Trophoblast cell (in vitro differentiated cells and primary cell): ENCODE results near the gene KCTD13.

ENCODE experiments used
- DNase-seq, 2 donors: peaks; one replicate each; pipeline ENCODE4 v3.0.0-alpha.2; 2016
- H2AFZ ChIP-seq: 2 replicates; pipeline ENCODE4 v1.6.1; 2013; ENCODE audit warnings: low read length, moderate library complexity, mild to moderate bottlenecking; ENCODE audit not compliant: insufficient read depth, poor library complexity
- H2AK5ac ChIP-seq: 2 replicates; pipeline ENCODE4 v1.6.1; 2013; ENCODE audit warnings: mild to moderate bottlenecking, low read length
- H2BK120ac ChIP-seq: 2 replicates; pipeline ENCODE4 v1.6.1; 2013; ENCODE audit warnings: low read length, mild to moderate bottlenecking, moderate library complexity; ENCODE audit not compliant: insufficient read depth, poor library complexity
- H2BK12ac ChIP-seq: 2 replicates; pipeline ENCODE4 v1.6.1; 2013; ENCODE audit warnings: mild to moderate bottlenecking, low read length, moderate library complexity
- H2BK5ac ChIP-seq: 2 replicates; pipeline ENCODE4 v1.6.1; 2013; ENCODE audit warnings: low read length, low read depth, moderate library complexity, mild to moderate bottlenecking; ENCODE audit not compliant: poor library complexity
- H3K14ac ChIP-seq: 2 replicates; pipeline ENCODE4 v1.6.1; 2013; ENCODE audit warnings: mild to moderate bottlenecking, low read length
- H3K18ac ChIP-seq: 2 replicates; pipeline ENCODE4 v1.6.1; 2013; ENCODE audit warnings: mild to moderate bottlenecking, low read length
- H3K23ac ChIP-seq: 2 replicates; pipeline ENCODE4 v1.6.1; 2013; ENCODE audit warnings: low read length
- H3K27ac ChIP-seq: 2 replicates; pipeline ENCODE4 v1.5.1; 2013; ENCODE audit warnings: low read depth, mild to moderate bottlenecking, inconsistent platforms, low read length, moderate library complexity
- H3K27me3 ChIP-seq: 2 replicates; pipeline ENCODE4 v1.6.1; 2013; ENCODE audit warnings: inconsistent platforms, mild to moderate bottlenecking, low read length, moderate library complexity; ENCODE audit not compliant: insufficient read depth
- H3K36me3 ChIP-seq, 2 experiments: 1 replicate in 1 of 2; 2 replicates in 1 of 2; pipeline ENCODE4 v1.6.1; 2013; ENCODE audit warnings: low read length in 2 of 2, mild to moderate bottlenecking in 2 of 2, moderate library complexity in 1 of 2; ENCODE audit not compliant: insufficient read depth in 2 of 2, control insufficient read depth in 1 of 2
- H3K4ac ChIP-seq: 2 replicates; pipeline ENCODE4 v1.6.1; 2013; ENCODE audit warnings: low read depth, mild to moderate bottlenecking, low read length, moderate library complexity
- H3K4me1 ChIP-seq, 2 experiments: 1 replicate in 1 of 2; 2 replicates in 1 of 2; pipeline ENCODE4 v1.6.1; 2013; ENCODE audit warnings: low read length in 2 of 2, mild to moderate bottlenecking in 2 of 2, moderate library complexity in 1 of 2; ENCODE audit not compliant: insufficient read depth in 2 of 2, control insufficient read depth in 1 of 2
- H3K4me2 ChIP-seq: 2 replicates; pipeline ENCODE4 v1.6.1; 2013; ENCODE audit warnings: inconsistent platforms, mild to moderate bottlenecking, low read length, moderate library complexity
- H3K4me3 ChIP-seq: 2 replicates; pipeline ENCODE4 v1.5.1; 2013; ENCODE audit warnings: mild to moderate bottlenecking, low read depth, low read length, inconsistent platforms
- H3K79me1 ChIP-seq: one replicate; pipeline ENCODE4 v1.6.1; 2013; ENCODE audit warnings: low read length
- H3K79me2 ChIP-seq: 2 replicates; pipeline ENCODE4 v1.6.1; 2013; ENCODE audit warnings: low read length, mild to moderate bottlenecking; ENCODE audit not compliant: control insufficient read depth, insufficient read depth, poor library complexity
- H3K9ac ChIP-seq: 2 replicates; pipeline ENCODE4 v1.6.1; 2013; ENCODE audit warnings: mild to moderate bottlenecking, low read length
- H3K9me3 ChIP-seq: 2 replicates; pipeline ENCODE4 v1.6.1; 2013; ENCODE audit warnings: low read depth, mild to moderate bottlenecking, control low read depth, inconsistent platforms, low read length; ENCODE audit not compliant: insufficient read depth
- H4K12ac ChIP-seq: 2 replicates; pipeline ENCODE4 v1.6.1; 2013; ENCODE audit warnings: low read depth, mild to moderate bottlenecking, low read length, moderate library complexity
- H4K8ac ChIP-seq: 2 replicates; pipeline ENCODE4 v1.6.1; 2013; ENCODE audit warnings: low read depth, mild to moderate bottlenecking, low read length, moderate library complexity
- H4K91ac ChIP-seq: one replicate; pipeline ENCODE4 v1.6.1; 2013; ENCODE audit warnings: low read depth, mild to moderate bottlenecking, low read length, moderate library complexity
- WGBS: extraction: QIAGEN DNeasy Blood & Tissue Kit; methylation state at CpG from one replicate; pipeline ENCODE4 v1.1.7; 2013; ENCODE audit warnings: missing lambda C conversion rate; ENCODE audit not compliant: insufficient read length, insufficient coverage; ENCODE audit errors: extremely low coverage; 5-methylcytosine and 5-hydroxymethylcytosine counted together

Gene KCTD13

DNA sequence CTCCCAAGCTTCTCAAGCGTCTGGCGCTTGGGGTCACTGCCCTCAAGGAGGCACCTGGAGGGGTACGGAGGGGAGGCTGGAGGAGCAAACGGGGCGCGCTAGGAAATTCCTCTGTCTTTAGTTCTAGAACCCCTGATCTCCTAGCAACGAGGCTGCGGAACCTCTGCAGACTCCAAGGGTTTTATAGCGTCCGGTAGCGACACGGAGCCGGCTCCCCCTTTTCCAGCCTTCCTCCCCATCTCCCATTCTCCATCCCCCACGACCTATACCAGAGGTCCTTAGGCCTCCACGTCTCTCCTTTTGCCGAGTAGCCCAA lies 62.4 kb downstream of the KCTD13 start:
- Histone ChIP-seq H3K27me3 (no peaks in the 10 kb centered on the region), H3K4me3 (no peak overlapping the region), H3K79me1 (peaks cover 5% of the 10 kb centered on the region), H3K14ac (no peak overlapping the region), H2AFZ (peak overlapping the region; percentile 65), H2BK12ac (no peak overlapping the region), H3K79me2 (peaks cover 4% of the 10 kb centered on the region), H4K91ac (peak overlapping the region; percentile 7), H2BK120ac (no peak overlapping the region), H3K9ac (no peak overlapping the region), H2BK5ac (no peak overlapping the region), H3K4me2 (peak overlapping the region; percentile 40), H3K36me3 (peaks cover 17 to 22% of the 10 kb centered on the region in 2 experiments), H3K27ac (no peak overlapping the region), H3K9me3 (peaks cover 3% of the 10 kb centered on the region), H3K18ac (no peak overlapping the region), H2AK5ac (no peak overlapping the region), H3K4ac (no peak overlapping the region), H3K4me1 (peaks cover 0 to 10% of the 10 kb centered on the region in 2 experiments), H4K8ac (peak overlapping the region; percentile 68), H3K23ac (no peak overlapping the region), H4K12ac (peak overlapping the region; percentile 1)
- no CpG with 5 or more reads among the region's 16 CpGs for WGBS
- no peak for DNase-seq

DNA sequence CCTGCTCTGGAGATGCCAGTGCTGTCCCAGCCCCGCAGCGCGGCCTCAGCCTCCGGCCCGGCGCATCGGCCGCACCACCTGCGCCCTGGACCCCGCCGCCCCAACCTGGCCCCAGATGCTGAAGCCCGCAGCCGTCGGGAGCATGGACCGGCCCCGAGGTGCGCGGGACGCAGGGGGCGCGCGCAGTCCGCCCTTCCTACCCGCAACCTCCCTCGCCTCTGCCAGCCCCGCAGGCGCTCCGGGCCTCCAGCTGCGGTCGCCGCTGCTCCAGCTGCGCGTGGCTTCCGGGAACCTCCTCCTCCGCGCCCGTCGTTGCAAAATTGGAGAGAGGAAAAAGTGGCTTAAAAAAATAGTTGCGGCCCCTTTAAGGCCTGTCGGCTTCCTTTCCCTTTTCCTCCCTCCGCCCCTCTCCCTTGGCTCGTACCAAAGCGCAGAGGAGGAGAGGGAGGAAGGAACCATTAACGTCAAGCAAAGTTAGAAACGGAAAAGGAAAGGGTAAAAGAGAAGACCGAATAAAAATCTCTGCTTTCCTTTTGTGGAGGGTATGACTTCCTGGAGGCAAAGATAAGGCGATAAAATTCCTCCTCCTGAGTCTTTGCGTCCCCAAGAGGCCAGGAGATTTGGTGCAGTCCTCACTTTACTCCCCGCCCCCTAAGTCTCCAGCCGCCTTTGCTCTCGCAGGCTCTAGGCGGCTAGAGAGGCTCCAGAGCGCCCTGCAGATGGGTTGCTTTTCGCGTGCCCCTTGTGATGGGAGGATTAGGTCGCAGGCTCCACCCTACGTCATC lies 63.0 kb downstream of the KCTD13 start, which contains the start of gene CDIPT:
Gene CDIPT, minus strand, starts transcription at position 343 of the 785 bp plus-strand sequence. CDS start 369 bp downstream, outside the sequence.
- Histone ChIP-seq H4K91ac (peak within 1 kb of the TSS; percentile 76), H3K4me1 (peaks cover 0 to 10% of the 10 kb centered on the region in 2 experiments), H4K12ac (peak within 1 kb of the TSS; percentile 62), H2AFZ (peak within 1 kb of the TSS; percentile 74), H3K9me3 (peaks cover 3% of the 10 kb centered on the region), H3K79me1 (peaks cover 5% of the 10 kb centered on the region), H3K36me3 (peaks cover 21 to 25% of the 10 kb centered on the region in 2 experiments), H3K9ac (peak within 1 kb of the TSS; percentile 77), H3K4me2 (peak within 1 kb of the TSS; percentile 89), H3K14ac (peak within 1 kb of the TSS; percentile 77), H3K4me3 (peak within 1 kb of the TSS; percentile 97), H2BK5ac (peak within 1 kb of the TSS; percentile 53), H3K18ac (peak within 1 kb of the TSS; percentile 44), H4K8ac (peak within 1 kb of the TSS; percentile 93), H2BK120ac (peak within 1 kb of the TSS; percentile 47), H3K4ac (peak within 1 kb of the TSS; percentile 45), H3K27ac (peak within 1 kb of the TSS; percentile 63), H2AK5ac (no peak within 1 kb of the TSS), H3K23ac (peak within 1 kb of the TSS; percentile 31), H2BK12ac (no peak within 1 kb of the TSS), H3K79me2 (peaks cover 4% of the 10 kb centered on the region), H3K27me3 (no peaks in the 10 kb centered on the region)
- WGBS: no CpG with 5 or more reads among the region's 57 CpGs
- DNase-seq: peak; percentile 88 to 98

DNA sequence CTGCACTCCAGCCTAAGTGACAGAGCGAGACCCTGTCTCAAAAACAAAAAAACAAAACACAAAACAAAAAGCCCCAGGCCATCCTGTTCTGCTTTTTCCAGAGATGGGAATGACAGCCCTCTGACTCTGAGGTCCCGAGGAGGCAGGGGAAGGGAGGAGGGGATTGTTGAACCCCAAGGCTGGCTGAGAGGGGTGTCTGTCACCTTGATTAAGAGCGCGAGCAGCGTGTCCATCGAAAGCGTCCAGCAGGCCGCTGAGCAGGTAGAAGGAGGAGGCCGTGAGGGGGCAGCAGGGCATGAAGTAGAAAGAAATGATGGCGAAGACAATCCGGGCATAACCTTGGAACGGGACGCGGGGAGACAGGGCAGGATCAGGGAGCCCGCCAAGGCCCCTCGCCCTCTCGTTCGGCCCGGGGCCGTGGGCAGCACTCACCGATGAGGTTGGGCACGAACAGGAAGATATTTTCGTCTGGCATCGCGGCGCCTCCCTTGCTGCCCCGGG lies 63.6 kb downstream of the KCTD13 start:
- H4K8ac ChIP-seq: peak overlapping the region; percentile 93
- H2AFZ ChIP-seq: peak overlapping the region; percentile 42
- H3K4me3 ChIP-seq: peak overlapping the region; percentile 97
- peak overlapping the region; percentile 31 for H3K23ac ChIP-seq
- peaks cover 5% of the 10 kb centered on the region for H3K79me1 ChIP-seq
- H2BK5ac ChIP-seq: no peak overlapping the region
- peaks cover 21 to 25% of the 10 kb centered on the region in 2 experiments for H3K36me3 ChIP-seq
- peak overlapping the region; percentile 63 for H3K27ac ChIP-seq
- H2AK5ac ChIP-seq: no peak overlapping the region
- H2BK12ac ChIP-seq: no peak overlapping the region
- peak overlapping the region; percentile 44 for H3K18ac ChIP-seq
- peaks cover 4% of the 10 kb centered on the region for H3K79me2 ChIP-seq
- peak overlapping the region; percentile 89 for H3K4me2 ChIP-seq
- peaks cover 0 to 10% of the 10 kb centered on the region in 2 experiments for H3K4me1 ChIP-seq
- H3K27me3 ChIP-seq: no peaks in the 10 kb centered on the region
- peak overlapping the region; percentile 77 for H3K9ac ChIP-seq
- peak overlapping the region; percentile 37 for H3K4ac ChIP-seq
- H4K12ac ChIP-seq: no peak overlapping the region
- peak overlapping the region; percentile 28 for H3K14ac ChIP-seq
- H4K91ac ChIP-seq: peak overlapping the region; percentile 76
- DNase-seq: peak; percentile 20 to 49
- WGBS: no CpG with 5 or more reads among the region's 27 CpGs
- no peak overlapping the region for H2BK120ac ChIP-seq
- peaks cover 3% of the 10 kb centered on the region for H3K9me3 ChIP-seq

DNA sequence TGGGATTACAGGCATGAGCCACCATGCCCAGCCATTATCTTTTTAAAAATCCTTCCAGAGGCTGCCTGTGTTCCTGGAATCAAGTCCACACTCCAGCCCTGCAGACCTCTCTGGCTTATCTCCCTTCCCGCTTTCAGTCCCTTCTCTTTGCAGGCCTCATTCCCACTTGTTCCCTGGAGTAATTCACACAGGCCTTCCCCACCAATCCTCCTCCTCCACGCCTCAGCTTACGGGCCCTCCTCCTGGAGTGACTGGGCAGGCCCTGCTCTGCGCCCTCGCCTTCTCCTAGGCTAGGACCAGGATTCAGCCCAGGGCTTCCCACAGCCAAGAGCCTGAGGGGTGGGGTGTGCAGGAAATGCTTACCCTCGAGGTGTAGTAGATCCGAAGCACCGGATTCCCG lies 65.8 kb downstream of the KCTD13 start:
- Histone ChIP-seq H2BK5ac (no peak overlapping the region), H4K8ac (no peak overlapping the region), H3K14ac (no peak overlapping the region), H3K4me2 (no peak overlapping the region), H3K79me2 (peaks cover 4% of the 10 kb centered on the region), H3K27ac (no peak overlapping the region), H4K12ac (no peak overlapping the region), H2AK5ac (no peak overlapping the region), H3K27me3 (no peaks in the 10 kb centered on the region), H3K4ac (no peak overlapping the region), H3K9ac (peak overlapping the region; percentile 11), H3K9me3 (peaks cover 3% of the 10 kb centered on the region), H2BK120ac (no peak overlapping the region), H2AFZ (no peak overlapping the region), H3K36me3 (peaks cover 21 to 25% of the 10 kb centered on the region in 2 experiments), H4K91ac (no peak overlapping the region), H2BK12ac (no peak overlapping the region), H3K4me3 (no peak overlapping the region), H3K23ac (no peak overlapping the region), H3K79me1 (peaks cover 5% of the 10 kb centered on the region), H3K4me1 (peaks cover 0 to 10% of the 10 kb centered on the region in 2 experiments), H3K18ac (no peak overlapping the region)
- no peak for DNase-seq
- WGBS: no CpG with 5 or more reads among the region's 9 CpGs
